Activated T-helper 1 cell treated with anti-CD3 and anti-CD28 coated beads, Interleukin-12 subunit alpha, Interleukin-12 subunit beta, Interleukin-2, Interleukin-4 antibody, amounts not matched to agents 30 ng/mL and 10 ng/mL and 1 ng/mL, durations not matched to agents 14 hours and 24 hours and 36 hours (primary cell): Measurements from ENCODE around the gene SDK2. TPM values are rescaled to one million over a fixed set of nuclear protein-coding genes. Genes with fewer than 3 reads are reported as not detected.

Experiments
- DNase-seq: peaks from one replicate; pipeline ENCODE4 v3.0.0; 2021; ENCODE audit warnings: low spot score
- H3K27ac Mint-ChIP-seq: one replicate; pipeline ENCODE4 v1.8.0; 2021; ENCODE audit warnings: mild to moderate bottlenecking, mixed read lengths
- H3K27me3 Mint-ChIP-seq: one replicate; pipeline ENCODE4 v1.8.0; 2022; ENCODE audit warnings: mild to moderate bottlenecking, moderate library complexity, mixed read lengths; ENCODE audit not compliant: insufficient read depth
- H3K36me3 Mint-ChIP-seq: one replicate; pipeline ENCODE4 v1.8.0; 2021; ENCODE audit warnings: low read depth, mixed read lengths
- H3K4me1 Mint-ChIP-seq: one replicate; pipeline ENCODE4 v1.8.0; 2021; ENCODE audit warnings: low read depth, mixed read lengths
- H3K4me3 Mint-ChIP-seq: one replicate; pipeline ENCODE4 v1.8.0; 2021; ENCODE audit warnings: mild to moderate bottlenecking, moderate library complexity, mixed read lengths
- H3K9me3 Mint-ChIP-seq: one replicate; pipeline ENCODE4 v1.8.0; 2021; ENCODE audit warnings: mixed read lengths
- intact Hi-C: fragments of 100-400 bp; cut with micrococcal nuclease; formaldehyde crosslinking; loops from one replicate; pipeline ENCODE4 v1.15.1; 2024
- total RNA-seq: library from RNA; stranded (reverse); gene quantifications from 2 replicates; pipeline ENCODE4 v1.2.3, GENCODE V29; 2022

Gene SDK2
- total RNA-seq, 1 donor from 2014 or later: 0.44 TPM

GRCh38 chr17:73500414-73500999 is 143.7 kb downstream of the SDK2 start:
- Mint-ChIP-seq H3K4me1 (no peaks in the 10 kb centered on the region), H3K4me3 (no peak overlapping the region), H3K36me3 (no peaks in the 10 kb centered on the region), H3K9me3 (no peaks in the 10 kb centered on the region), H3K27ac (no peak overlapping the region), H3K27me3 (no peaks in the 10 kb centered on the region)
- DNase-seq: no peak
- intact Hi-C loops: no loop called here

- H3K9me3 Mint-ChIP-seq: no peaks in the 10 kb centered on the region
- DNase-seq: no peak
- H3K27me3 Mint-ChIP-seq: no peaks in the 10 kb centered on the region
- H3K4me1 Mint-ChIP-seq: no peaks in the 10 kb centered on the region
- no peak overlapping the region for H3K4me3 Mint-ChIP-seq
- no peaks in the 10 kb centered on the region for H3K36me3 Mint-ChIP-seq
- no peak overlapping the region for H3K27ac Mint-ChIP-seq
- intact Hi-C loops: no loop called here
These were observed 145.2 kb downstream of the SDK2 start for GRCh38 chr17:73498886-73499554.

GRCh38 chr17:73498176-73498575 is 146.1 kb downstream of the SDK2 start:
- H3K36me3 Mint-ChIP-seq: no peaks in the 10 kb centered on the region
- H3K27ac Mint-ChIP-seq: no peak overlapping the region
- H3K27me3 Mint-ChIP-seq: no peaks in the 10 kb centered on the region
- intact Hi-C loops: no loop called here
- DNase-seq: no peak
- no peaks in the 10 kb centered on the region for H3K9me3 Mint-ChIP-seq
- H3K4me3 Mint-ChIP-seq: no peak overlapping the region
- no peaks in the 10 kb centered on the region for H3K4me1 Mint-ChIP-seq

GRCh38 chr17:73497721-73498120 is 146.5 kb downstream of the SDK2 start:
- H3K36me3 Mint-ChIP-seq: no peaks in the 10 kb centered on the region

GRCh38 chr17:73496232-73496631 is 148.0 kb downstream of the SDK2 start:
- H3K4me3 Mint-ChIP-seq: no peak overlapping the region
- no peaks in the 10 kb centered on the region for H3K4me1 Mint-ChIP-seq
- no peak overlapping the region for H3K27ac Mint-ChIP-seq
- no peak for DNase-seq
- no peaks in the 10 kb centered on the region for H3K36me3 Mint-ChIP-seq
- H3K9me3 Mint-ChIP-seq: no peaks in the 10 kb centered on the region
- intact Hi-C loops: no loop called here
- H3K27me3 Mint-ChIP-seq: no peaks in the 10 kb centered on the region

More at GRCh38 chr17:73497721-73498120, 146.5 kb downstream of the SDK2 start:
- no peak overlapping the region for H3K4me3 Mint-ChIP-seq
- DNase-seq: no peak
- H3K27me3 Mint-ChIP-seq: no peaks in the 10 kb centered on the region
- intact Hi-C loops: no loop called here
- no peak overlapping the region for H3K27ac Mint-ChIP-seq
- no peaks in the 10 kb centered on the region for H3K4me1 Mint-ChIP-seq
- H3K9me3 Mint-ChIP-seq: no peaks in the 10 kb centered on the region

- no peak overlapping the region for H3K4me3 Mint-ChIP-seq
- no peaks in the 10 kb centered on the region for H3K36me3 Mint-ChIP-seq
- intact Hi-C loops: no loop called here
- no peak overlapping the region for H3K27ac Mint-ChIP-seq
- H3K9me3 Mint-ChIP-seq: no peaks in the 10 kb centered on the region
- H3K27me3 Mint-ChIP-seq: no peaks in the 10 kb centered on the region
- H3K4me1 Mint-ChIP-seq: no peaks in the 10 kb centered on the region
- DNase-seq: no peak
These were observed 148.6 kb downstream of the SDK2 start for GRCh38 chr17:73495641-73496040.

- Mint-ChIP-seq H3K27me3 (no peaks in the 10 kb centered on the region), H3K27ac (no peak overlapping the region), H3K36me3 (no peaks in the 10 kb centered on the region), H3K4me1 (no peaks in the 10 kb centered on the region), H3K9me3 (no peaks in the 10 kb centered on the region), H3K4me3 (no peak overlapping the region)
- no peak for DNase-seq
- intact Hi-C loops: no loop called here
These were observed 149.3 kb downstream of the SDK2 start for GRCh38 chr17:73494950-73495349.

- H3K27ac Mint-ChIP-seq: no peak overlapping the region
- no peaks in the 10 kb centered on the region for H3K9me3 Mint-ChIP-seq
- no peaks in the 10 kb centered on the region for H3K27me3 Mint-ChIP-seq
- intact Hi-C loops: no loop called here
- no peaks in the 10 kb centered on the region for H3K36me3 Mint-ChIP-seq
- DNase-seq: no peak
- no peaks in the 10 kb centered on the region for H3K4me1 Mint-ChIP-seq
- no peak overlapping the region for H3K4me3 Mint-ChIP-seq
These were observed 150.0 kb downstream of the SDK2 start for GRCh38 chr17:73493956-73494926.

GRCh38 chr17:73492821-73493814 is 151.1 kb downstream of the SDK2 start:
- Mint-ChIP-seq H3K27me3 (no peaks in the 10 kb centered on the region), H3K27ac (no peak overlapping the region), H3K36me3 (no peaks in the 10 kb centered on the region), H3K4me3 (no peak overlapping the region), H3K9me3 (no peaks in the 10 kb centered on the region), H3K4me1 (no peaks in the 10 kb centered on the region)
- intact Hi-C loops: no loop called here
- DNase-seq: no peak

- Mint-ChIP-seq H3K4me3 (no peak overlapping the region), H3K9me3 (no peaks in the 10 kb centered on the region), H3K4me1 (no peaks in the 10 kb centered on the region), H3K27me3 (no peaks in the 10 kb centered on the region), H3K36me3 (no peaks in the 10 kb centered on the region), H3K27ac (no peak overlapping the region)
- intact Hi-C loops: no loop called here
- no peak for DNase-seq
These were observed 152.0 kb downstream of the SDK2 start for GRCh38 chr17:73492125-73492820.

GRCh38 chr17:73491648-73492047 is 152.6 kb downstream of the SDK2 start:
- H3K4me3 Mint-ChIP-seq: no peak overlapping the region
- H3K27ac Mint-ChIP-seq: no peak overlapping the region
- intact Hi-C loops: no loop called here
- no peaks in the 10 kb centered on the region for H3K4me1 Mint-ChIP-seq
- no peaks in the 10 kb centered on the region for H3K9me3 Mint-ChIP-seq
- H3K27me3 Mint-ChIP-seq: no peaks in the 10 kb centered on the region
- H3K36me3 Mint-ChIP-seq: no peaks in the 10 kb centered on the region
- DNase-seq: no peak

GRCh38 chr17:73490851-73491250 is 153.4 kb downstream of the SDK2 start:
- intact Hi-C loops: no loop called here

More at GRCh38 chr17:73490851-73491250, 153.4 kb downstream of the SDK2 start:
- H3K27ac Mint-ChIP-seq: no peak overlapping the region
- H3K4me1 Mint-ChIP-seq: no peaks in the 10 kb centered on the region
- no peak for DNase-seq
- H3K27me3 Mint-ChIP-seq: peaks cover under 1% of the 10 kb centered on the region
- no peak overlapping the region for H3K4me3 Mint-ChIP-seq
- peaks cover 4% of the 10 kb centered on the region for H3K9me3 Mint-ChIP-seq
- no peaks in the 10 kb centered on the region for H3K36me3 Mint-ChIP-seq
